RWPE2 (cell line): ENCODE results near the gene PKD2L1.

Experiments
- ATAC-seq: fragments of 200-7000 bp; cut with Tn5 transposase; 3 replicates; pipeline ENCODE4 v1.9.1; 2021; ENCODE audit warnings: low read depth
- DNase-seq: peaks from one replicate; pipeline ENCODE4 v3.0.0-alpha.2; 2020; ENCODE audit warnings: low spot score
- H3K27ac ChIP-seq: fragments of 450-650 bp; 2 replicates; pipeline ENCODE4 v1.5.1; 2017; ENCODE audit warnings: mild to moderate bottlenecking; ENCODE audit not compliant: poor library complexity, severe bottlenecking
- H3K27me3 ChIP-seq: fragments of 250-450 bp; sonication (Bioruptor Pico); 2 replicates; pipeline ENCODE4 v1.5.1; 2021; ENCODE audit warnings: mild to moderate bottlenecking, moderate library complexity; ENCODE audit not compliant: insufficient read depth, poor library complexity, severe bottlenecking
- H3K36me3 ChIP-seq: fragments of 250-450 bp; sonication (Bioruptor Pico); 2 replicates; pipeline ENCODE4 v1.5.1; 2020; ENCODE audit warnings: low read depth, mild to moderate bottlenecking, moderate library complexity
- H3K4me1 ChIP-seq: fragments of 250-450 bp; sonication (Bioruptor Pico); 2 replicates; pipeline ENCODE4 v1.5.1; 2021; ENCODE audit warnings: mild to moderate bottlenecking, moderate library complexity; ENCODE audit not compliant: insufficient read depth, poor library complexity, severe bottlenecking
- H3K4me3 ChIP-seq: fragments of 250-450 bp; sonication (Bioruptor Pico); 2 replicates; pipeline ENCODE4 v1.5.1; 2021; ENCODE audit warnings: mild to moderate bottlenecking, moderate library complexity; ENCODE audit not compliant: severe bottlenecking
- H3K9me3 ChIP-seq: fragments of 250-450 bp; sonication (Bioruptor Pico); 2 replicates; pipeline ENCODE4 v1.5.1; 2021; ENCODE audit warnings: mild to moderate bottlenecking, moderate library complexity; ENCODE audit not compliant: severe bottlenecking
- CTCF ChIP-seq: fragments of 450-650 bp; IDR thresholded peaks from one replicate; pipeline ENCODE4 v1.5.1; 2017; ENCODE audit warnings: mild to moderate bottlenecking, moderate library complexity; ENCODE audit not compliant: poor library complexity, severe bottlenecking

The PKD2L1 gene

GRCh38 chr10:100349672-100350071 is 19.6 kb upstream of the PKD2L1 start:
- Histone ChIP-seq H3K9me3 (no peaks in the 10 kb centered on the region), H3K36me3 (peaks cover 75% of the 10 kb centered on the region), H3K4me1 (peaks cover 39% of the 10 kb centered on the region), H3K27me3 (no peaks in the 10 kb centered on the region), H3K4me3 (peak overlapping the region; percentile 78), H3K27ac (peak overlapping the region; percentile 91)
- DNase-seq (no peak), ATAC-seq (no peak)
- no peak for TF ChIP-seq CTCF

GRCh38 chr10:100349087-100349486 is 19.1 kb upstream of the PKD2L1 start:
- DNase-seq: no peak
- Histone ChIP-seq H3K9me3 (no peaks in the 10 kb centered on the region), H3K4me3 (peak overlapping the region; percentile 78), H3K4me1 (peaks cover 39% of the 10 kb centered on the region), H3K27me3 (no peaks in the 10 kb centered on the region), H3K36me3 (peaks cover 69% of the 10 kb centered on the region), H3K27ac (peak overlapping the region; percentile 91)
- no peak for ATAC-seq
- no peak for TF ChIP-seq CTCF

GRCh38 chr10:100348389-100348927 is 18.4 kb upstream of the PKD2L1 start:
- H3K27ac ChIP-seq: peak overlapping the region; percentile 91
- H3K4me3 ChIP-seq: peak overlapping the region; percentile 78
- H3K27me3 ChIP-seq: no peaks in the 10 kb centered on the region
- H3K4me1 ChIP-seq: peaks cover 39% of the 10 kb centered on the region
- ATAC-seq: no peak
- TF ChIP-seq CTCF: no peak
- H3K9me3 ChIP-seq: no peaks in the 10 kb centered on the region
- peaks cover 63% of the 10 kb centered on the region for H3K36me3 ChIP-seq
- DNase-seq: no peak

GRCh38 chr10:100347568-100348195 is 17.7 kb upstream of the PKD2L1 start:
- Histone ChIP-seq H3K9me3 (no peaks in the 10 kb centered on the region), H3K27ac (peak overlapping the region; percentile 91), H3K4me3 (peak overlapping the region; percentile 78), H3K4me1 (peaks cover 33% of the 10 kb centered on the region), H3K36me3 (peaks cover 55% of the 10 kb centered on the region), H3K27me3 (no peaks in the 10 kb centered on the region)
- no peak for ATAC-seq
- no peak for TF ChIP-seq CTCF
- DNase-seq: no peak
